ENCODE measurements around the gene ELMO2.

ELMO2 gene

GRCh38 chr20:46434597-46434996 lies 28.2 kb upstream of the ELMO2 start:
- DNase-seq (ENCODE audit: low read depth in 2 of 2), result no peak
- no peak overlapping the region for H3K4me3 ChIP-seq (replicated peaks in 1 of 2; ENCODE audit: low read depth in 2 of 2, low read length in 2 of 2)
- no peak for TF ChIP-seq CTCF (IDR thresholded peaks at IDR 0.05; ENCODE audit: low read depth, low read length)

- DNase-seq (ENCODE audit: low read depth in 2 of 2), result no peak
- no peak overlapping the region for H3K4me3 ChIP-seq (replicated peaks in 1 of 2; ENCODE audit: low read depth in 2 of 2, low read length in 2 of 2)
- TF ChIP-seq CTCF (IDR thresholded peaks at IDR 0.05; ENCODE audit: low read depth, low read length), result no peak
These were observed 26.6 kb upstream of the ELMO2 start for GRCh38 chr20:46433051-46433450.

GRCh38 chr20:46430921-46431712 lies 24.7 kb upstream of the ELMO2 start:
- no peak for TF ChIP-seq CTCF (IDR thresholded peaks at IDR 0.05; ENCODE audit: low read depth, low read length)
- no peak overlapping the region for H3K4me3 ChIP-seq (replicated peaks in 1 of 2; ENCODE audit: low read depth in 2 of 2, low read length in 2 of 2)
- DNase-seq (ENCODE audit: low read depth in 2 of 2), result no peak

- no peak for TF ChIP-seq CTCF (IDR thresholded peaks at IDR 0.05; ENCODE audit: low read depth, low read length)
- no peak overlapping the region for H3K4me3 ChIP-seq (replicated peaks in 1 of 2; ENCODE audit: low read depth in 2 of 2, low read length in 2 of 2)
- no peak for DNase-seq (ENCODE audit: low read depth in 2 of 2)
These were observed 21.0 kb upstream of the ELMO2 start for GRCh38 chr20:46427384-46427783.

- peak in 1 of 2 donors; percentile 47 for DNase-seq (ENCODE audit: low read depth in 2 of 2)
- TF ChIP-seq CTCF (IDR thresholded peaks at IDR 0.05; ENCODE audit: low read depth, low read length), result no peak
- no peak overlapping the region for H3K4me3 ChIP-seq (replicated peaks in 1 of 2; ENCODE audit: low read depth in 2 of 2, low read length in 2 of 2)
These were observed 17.6 kb upstream of the ELMO2 start for GRCh38 chr20:46423882-46424482.

- no peak overlapping the region for H3K4me3 ChIP-seq (replicated peaks in 1 of 2; ENCODE audit: low read depth in 2 of 2, low read length in 2 of 2)
- no peak for TF ChIP-seq CTCF (IDR thresholded peaks at IDR 0.05; ENCODE audit: low read depth, low read length)
- no peak for DNase-seq (ENCODE audit: low read depth in 2 of 2)
These were observed 16.9 kb upstream of the ELMO2 start for GRCh38 chr20:46423342-46423741.

Data from cardiac fibroblast (primary cell).